HepG2 (cell line): Measurements from ENCODE around the gene SLC25A44. TPM values are rescaled to one million over a fixed set of nuclear protein-coding genes. Genes with fewer than 3 reads are reported as not detected.

ENCODE experiments used
- ATAC-seq: fragments of 200-7000 bp; cut with Tn5 transposase; 3 replicates; pipeline ENCODE4 v1.9.1; 2020; ENCODE audit warnings: mild to moderate bottlenecking, moderate library complexity
- BruUV-seq: library from RNA; stranded (reverse); fragments of 400-500 nt; replicated peaks from 2 replicates; lab custom pipeline; 2021; lab: Mats Ljungman, UMichigan
- CTCF ChIA-PET: fragments of 300-600 bp; formaldehyde crosslinking; extraction: SDS; loops from one replicate; lab custom pipeline; 2021; ENCODE audit warnings: low total read pairs, inconsistent platforms, low intra/inter-chr PET ratio; lab: Yijun Ruan, JAX
- POLR2A ChIA-PET: fragments of 350-600 bp; sonication (Branson Sonifier 250); formaldehyde crosslinking; loops from one replicate; lab custom pipeline; 2020; ENCODE audit warnings: antibody characterized with exemption, inconsistent platforms; lab: Yijun Ruan, JAX
- DNase-seq: peaks from one replicate; pipeline ENCODE4 v3.0.0-alpha.2; 2015; ENCODE audit warnings: low spot score
- FAIRE-seq: peaks from 3 replicates; lab custom pipeline; 2011; peaks lifted over from hg19 to GRCh38; lab: Jason Lieb, UNC
- H2AFZ ChIP-seq: one replicate; pipeline ENCODE4 v1.6.1; 2011; ENCODE audit warnings: low read length, inconsistent platforms
- H3K27ac ChIP-seq: fragments of 300-600 bp; 3 replicates; pipeline ENCODE4 v1.8.0; 2011; ENCODE audit warnings: mixed run types, mild to moderate bottlenecking, mixed read lengths, low read length, inconsistent platforms; ENCODE audit not compliant: insufficient read depth; ENCODE audit errors: extremely low read length
- H3K27me3 ChIP-seq, 2 experiments: fragments of 200-600 bp in 1 of 2; 2 replicates in 1 of 2; 3 replicates in 1 of 2; pipeline versions ENCODE4 v1.6.0 to v1.8.0; 2011; ENCODE audit warnings: low read length in 2 of 2, mild to moderate bottlenecking in 2 of 2, moderate library complexity in 2 of 2, inconsistent platforms in 1 of 2; ENCODE audit not compliant: insufficient read depth in 2 of 2, control insufficient read depth in 1 of 2
- H3K36me3 ChIP-seq, 2 experiments: fragments of 200-600 bp in 1 of 2; replicated peaks in 1 of 2; 2 replicates in 1 of 2; 3 replicates in 1 of 2; pipeline versions ENCODE4 v1.5.1 to v1.8.0; 2011; ENCODE audit warnings: low read length in 2 of 2, inconsistent platforms in 1 of 2; ENCODE audit not compliant: insufficient read depth in 2 of 2, control insufficient read depth in 1 of 2
- H3K4me1 ChIP-seq: 2 replicates; pipeline ENCODE4 v1.5.1; 2012; ENCODE audit warnings: low read length, inconsistent platforms; ENCODE audit not compliant: insufficient read depth
- H3K4me2 ChIP-seq: 2 replicates; pipeline ENCODE4 v1.6.0; 2011; ENCODE audit warnings: low read depth, low read length, inconsistent platforms
- H3K4me3 ChIP-seq, 3 experiments: fragments of 200-600 bp in 1 of 3; sonication (generic), shearing (Covaris generic) in 1 of 3; replicated peaks in 1 of 3; 2 replicates each; pipeline ENCODE4 v1.5.1; 2011 to 2016; ENCODE audit warnings: low read length in 3 of 3, inconsistent platforms in 2 of 3, low read depth in 2 of 3, mild to moderate bottlenecking in 2 of 3, control low read depth in 1 of 3, mixed read lengths in 1 of 3; ENCODE audit not compliant: insufficient read depth in 1 of 3
- H3K79me2 ChIP-seq: one replicate; pipeline ENCODE4 v1.6.1; 2011; ENCODE audit warnings: low read length, inconsistent platforms; ENCODE audit not compliant: insufficient read depth
- H3K9ac ChIP-seq: 2 replicates; pipeline ENCODE4 v1.6.0; 2011; ENCODE audit warnings: mild to moderate bottlenecking, low read depth, low read length, inconsistent platforms; ENCODE audit not compliant: insufficient read depth
- H3K9me3 ChIP-seq: 2 replicates; pipeline ENCODE4 v1.5.1; 2012; ENCODE audit warnings: mild to moderate bottlenecking, low read length
- H4K20me1 ChIP-seq: 2 replicates; pipeline ENCODE4 v1.6.0; 2011; ENCODE audit warnings: inconsistent platforms, mild to moderate bottlenecking, low read length, moderate library complexity; ENCODE audit not compliant: insufficient read depth
- ADNP ChIP-seq: sonication (generic); formaldehyde crosslinking; IDR thresholded peaks from 2 replicates; pipeline ENCODE4 v1.4.0; 2020; ENCODE audit warnings: missing genetic modification reagents
- CHCHD3 ChIP-seq: sonication (generic); formaldehyde crosslinking; IDR thresholded peaks from 2 replicates; pipeline ENCODE4 v1.8.0; 2022; ENCODE audit warnings: mild to moderate bottlenecking, missing genetic modification reagents, moderate library complexity
- HOXD1 ChIP-seq: sonication (generic); formaldehyde crosslinking; IDR thresholded peaks from 2 replicates; pipeline ENCODE4 v1.5.0; 2020; ENCODE audit warnings: missing genetic modification reagents
- PPARG ChIP-seq: conservative IDR thresholded peaks from 2 replicates; pipeline ENCODE4 v1.6.1; 2016; ENCODE audit warnings: missing biosample characterization, missing genetic modification reagents
- THAP11 ChIP-seq: IDR thresholded peaks from 2 replicates; pipeline ENCODE4 v1.6.1; 2016; ENCODE audit warnings: missing biosample characterization, missing genetic modification reagents
- ZNF274 ChIP-seq: sonication (generic); formaldehyde crosslinking; IDR thresholded peaks from 2 replicates; pipeline ENCODE4 v1.5.1; 2020; ENCODE audit warnings: mild to moderate bottlenecking, missing genetic modification reagents
- ZNF3 ChIP-seq: IDR thresholded peaks from 2 replicates; pipeline ENCODE4 v1.7.0; 2017; ENCODE audit warnings: inconsistent platforms
- ZNF563 ChIP-seq: sonication (generic); formaldehyde crosslinking; IDR thresholded peaks from 2 replicates; pipeline ENCODE4 v1.8.0; 2022; ENCODE audit warnings: mild to moderate bottlenecking, moderate library complexity, missing genetic modification reagents
- ZNF567 ChIP-seq: sonication (generic); formaldehyde crosslinking; IDR thresholded peaks from 2 replicates; pipeline ENCODE4 v1.8.1; 2023; ENCODE audit warnings: mild to moderate bottlenecking, missing genetic modification reagents, borderline replicate concordance
- ZNF614 ChIP-seq: IDR thresholded peaks from 2 replicates; pipeline ENCODE4 v1.6.1; 2018; ENCODE audit warnings: missing biosample characterization, missing genetic modification reagents, inconsistent platforms, borderline replicate concordance
- WGBS: methylation state at CpG from one replicate; pipeline ENCODE4 v1.1.6; 2017; ENCODE audit warnings: low lambda C conversion rate; 5-methylcytosine and 5-hydroxymethylcytosine counted together
- in situ Hi-C: cut with HindIII; loops from 2 replicates; pipeline ENCODE4 v1.10.0; 2017; ENCODE audit warnings: low pct_unique_long_range_greater_than_20kb; ENCODE audit not compliant: extremely low pct_ligation_motif_present
- intact Hi-C: fragments of 100-400 bp; cut with micrococcal nuclease; formaldehyde crosslinking; loops from one replicate; pipeline ENCODE4 v1.10.0; 2022; ENCODE audit not compliant: unreplicated experiment
- polyA plus RNA-seq, 8 experiments: library from polyadenylated mRNA; depleted of rRNA in 3 of 8; stranded (reverse) in 7 of 8; unstranded in 1 of 8; fragments of >200 nt; fragmentation: Illumina TruSeq in 4 of 8; extraction: Trizol in 4 of 8; gene quantifications; 2 replicates each; pipeline versions ENCODE4 v1.2.1 to v1.2.3, GENCODE V29; 2011 to 2016; ENCODE audit warnings: low read depth in 4 of 8, missing spikeins in 1 of 8, mixed read lengths in 1 of 8; ENCODE audit not compliant: insufficient read depth in 1 of 8
- total RNA-seq, 5 experiments: library from RNA; depleted of rRNA; stranded (reverse); fragments of >200 nt; fragmentation: Illumina TruSeq; extraction: Trizol; gene quantifications; 2 replicates each; pipeline ENCODE4 v1.2.3, GENCODE V29; 2016; ENCODE audit warnings: low read depth in 1 of 5
- TF ChIP-seq, protein P1 (sequence below): sonication (generic); formaldehyde crosslinking; IDR thresholded peaks from one replicate; pipeline ENCODE4 v1.5.1; 2020; ENCODE audit warnings: mild to moderate bottlenecking, missing genetic modification reagents; ENCODE audit errors: not compliant biosample characterization
- TF ChIP-seq, protein P2 (sequence below): sonication (generic); formaldehyde crosslinking; IDR thresholded peaks from 2 replicates; pipeline ENCODE4 v1.5.0; 2020; ENCODE audit warnings: mild to moderate bottlenecking, missing genetic modification reagents

The SLC25A44 gene
- total and polyA plus RNA-seq, 2 of the 13 experiments (the other 11 are each of a cell fraction or from before 2014, with no cell fraction given): 10.7 to 13.4 TPM

- Histone ChIP-seq H3K9me3 (no peaks in the 10 kb centered on the region), H3K79me2 (no peaks in the 10 kb centered on the region), H3K4me3 (peak overlapping the region in 1 of 3 experiments; percentile 32; a peak in 1 of 6 replicates), H3K4me2 (peak overlapping the region; percentile 60), H3K9ac (peak overlapping the region; percentile 15; the same call in 1 of the 2 replicates), H3K27me3 (no peaks in the 10 kb centered on the region), H3K27ac (no peak overlapping the region), H3K36me3 (no peaks in the 10 kb centered on the region), H3K4me1 (peaks cover 59% of the 10 kb centered on the region), H2AFZ (no peak overlapping the region), H4K20me1 (no peaks in the 10 kb centered on the region)
- ATAC-seq (peak; percentile 78), DNase-seq (peak; percentile 28), FAIRE-seq (no peak)
- BruUV-seq: no TSS peak
- ChIA-PET POLR2A (interaction anchor here (0.8 to 2.7 kb wide), 8 partner anchors 9 to 68 kb away, joined by 3 to 13 read pairs (median 4); partner anchors contain the start of genes PMF1 and SLC25A44), CTCF (no interaction called here)
- intact Hi-C loops (no loop called here), in situ Hi-C loops (no loop called here)
- 45% methylated on average over 6 of the region's 9 CpGs for WGBS
- TF ChIP-seq CHCHD3 (CRISPR knock-in tag) (no peak), ZNF274 (CRISPR knock-in tag) (no peak), PPARG (CRISPR knock-in tag) (no peak), ZNF567 (no peak), THAP11 (0 out of 2 replicates have a peak, but pooled peaks have one; percentile 13), ZNF563 (no peak), HOXD1 (CRISPR knock-in tag) (no peak), ZNF614 (no peak), ADNP (CRISPR knock-in tag) (0 out of 2 replicates have a peak, but pooled peaks have one; percentile 15), ZNF3 (CRISPR knock-in tag) (peak; percentile 92)
- TF ChIP-seq, protein P1, sequence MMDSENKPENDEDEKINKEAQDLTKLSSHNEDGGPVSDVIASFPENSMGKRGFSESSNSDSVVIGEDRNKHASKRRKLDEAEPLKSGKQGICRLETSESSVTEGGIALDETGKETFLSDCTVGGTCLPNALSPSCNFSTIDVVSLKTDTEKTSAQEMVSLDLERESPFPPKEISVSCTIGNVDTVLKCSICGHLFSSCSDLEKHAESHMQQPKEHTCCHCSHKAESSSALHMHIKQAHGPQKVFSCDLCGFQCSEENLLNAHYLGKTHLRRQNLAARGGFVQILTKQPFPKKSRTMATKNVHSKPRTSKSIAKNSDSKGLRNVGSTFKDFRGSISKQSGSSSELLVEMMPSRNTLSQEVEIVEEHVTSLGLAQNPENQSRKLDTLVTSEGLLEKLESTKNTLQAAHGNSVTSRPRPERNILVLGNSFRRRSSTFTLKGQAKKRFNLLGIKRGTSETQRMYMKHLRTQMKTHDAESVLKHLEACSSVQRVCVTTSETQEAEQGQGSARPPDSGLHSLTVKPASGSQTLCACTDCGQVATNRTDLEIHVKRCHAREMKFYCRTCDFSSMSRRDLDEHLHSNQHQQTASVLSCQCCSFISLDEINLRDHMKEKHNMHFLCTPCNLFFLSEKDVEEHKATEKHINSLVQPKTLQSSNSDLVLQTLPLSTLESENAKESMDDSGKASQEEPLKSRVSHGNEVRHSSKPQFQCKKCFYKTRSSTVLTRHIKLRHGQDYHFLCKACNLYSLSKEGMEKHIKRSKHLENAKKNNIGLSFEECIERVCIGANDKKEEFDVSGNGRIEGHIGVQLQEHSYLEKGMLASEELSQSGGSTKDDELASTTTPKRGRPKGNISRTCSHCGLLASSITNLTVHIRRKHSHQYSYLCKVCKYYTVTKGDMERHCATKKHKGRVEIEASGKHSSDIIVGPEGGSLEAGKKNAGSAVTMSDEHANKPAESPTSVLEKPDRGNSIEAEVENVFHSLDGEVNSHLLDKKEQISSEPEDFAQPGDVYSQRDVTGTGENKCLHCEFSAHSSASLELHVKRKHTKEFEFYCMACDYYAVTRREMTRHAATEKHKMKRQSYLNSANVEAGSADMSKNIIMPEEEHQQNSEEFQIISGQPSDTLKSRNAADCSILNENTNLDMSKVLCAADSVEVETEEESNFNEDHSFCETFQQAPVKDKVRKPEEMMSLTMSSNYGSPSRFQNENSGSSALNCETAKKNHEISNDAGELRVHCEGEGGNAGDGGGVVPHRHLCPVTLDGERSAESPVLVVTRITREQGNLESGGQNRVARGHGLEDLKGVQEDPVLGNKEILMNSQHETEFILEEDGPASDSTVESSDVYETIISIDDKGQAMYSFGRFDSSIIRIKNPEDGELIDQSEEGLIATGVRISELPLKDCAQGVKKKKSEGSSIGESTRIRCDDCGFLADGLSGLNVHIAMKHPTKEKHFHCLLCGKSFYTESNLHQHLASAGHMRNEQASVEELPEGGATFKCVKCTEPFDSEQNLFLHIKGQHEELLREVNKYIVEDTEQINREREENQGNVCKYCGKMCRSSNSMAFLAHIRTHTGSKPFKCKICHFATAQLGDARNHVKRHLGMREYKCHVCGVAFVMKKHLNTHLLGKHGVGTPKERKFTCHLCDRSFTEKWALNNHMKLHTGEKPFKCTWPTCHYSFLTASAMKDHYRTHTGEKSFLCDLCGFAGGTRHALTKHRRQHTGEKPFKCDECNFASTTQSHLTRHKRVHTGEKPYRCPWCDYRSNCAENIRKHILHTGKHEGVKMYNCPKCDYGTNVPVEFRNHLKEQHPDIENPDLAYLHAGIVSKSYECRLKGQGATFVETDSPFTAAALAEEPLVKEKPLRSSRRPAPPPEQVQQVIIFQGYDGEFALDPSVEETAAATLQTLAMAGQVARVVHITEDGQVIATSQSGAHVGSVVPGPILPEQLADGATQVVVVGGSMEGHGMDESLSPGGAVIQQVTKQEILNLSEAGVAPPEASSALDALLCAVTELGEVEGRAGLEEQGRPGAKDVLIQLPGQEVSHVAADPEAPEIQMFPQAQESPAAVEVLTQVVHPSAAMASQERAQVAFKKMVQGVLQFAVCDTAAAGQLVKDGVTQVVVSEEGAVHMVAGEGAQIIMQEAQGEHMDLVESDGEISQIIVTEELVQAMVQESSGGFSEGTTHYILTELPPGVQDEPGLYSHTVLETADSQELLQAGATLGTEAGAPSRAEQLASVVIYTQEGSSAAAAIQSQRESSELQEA (CRISPR knock-in tag): no peak
- TF ChIP-seq, protein P2, sequence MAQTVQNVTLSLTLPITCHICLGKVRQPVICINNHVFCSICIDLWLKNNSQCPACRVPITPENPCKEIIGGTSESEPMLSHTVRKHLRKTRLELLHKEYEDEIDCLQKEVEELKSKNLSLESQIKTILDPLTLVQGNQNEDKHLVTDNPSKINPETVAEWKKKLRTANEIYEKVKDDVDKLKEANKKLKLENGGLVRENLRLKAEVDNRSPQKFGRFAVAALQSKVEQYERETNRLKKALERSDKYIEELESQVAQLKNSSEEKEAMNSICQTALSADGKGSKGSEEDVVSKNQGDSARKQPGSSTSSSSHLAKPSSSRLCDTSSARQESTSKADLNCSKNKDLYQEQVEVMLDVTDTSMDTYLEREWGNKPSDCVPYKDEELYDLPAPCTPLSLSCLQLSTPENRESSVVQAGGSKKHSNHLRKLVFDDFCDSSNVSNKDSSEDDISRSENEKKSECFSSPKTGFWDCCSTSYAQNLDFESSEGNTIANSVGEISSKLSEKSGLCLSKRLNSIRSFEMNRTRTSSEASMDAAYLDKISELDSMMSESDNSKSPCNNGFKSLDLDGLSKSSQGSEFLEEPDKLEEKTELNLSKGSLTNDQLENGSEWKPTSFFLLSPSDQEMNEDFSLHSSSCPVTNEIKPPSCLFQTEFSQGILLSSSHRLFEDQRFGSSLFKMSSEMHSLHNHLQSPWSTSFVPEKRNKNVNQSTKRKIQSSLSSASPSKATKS: no peak
These were observed 21.0 kb upstream of the SLC25A44 start for GRCh38 chr1:156172696-156173470.
